NK-92 (cell line): ENCODE results near the gene UPB1.

Experiments used
- DNase-seq: peaks from one replicate; lab custom pipeline; 2025; ENCODE audit not compliant: unreplicated experiment; lab: John Stamatoyannopoulos, UW

The UPB1 gene

GRCh38 chr22:24563246-24563645 lies 68.1 kb downstream of the UPB1 start:
- no peak for DNase-seq

DNA sequence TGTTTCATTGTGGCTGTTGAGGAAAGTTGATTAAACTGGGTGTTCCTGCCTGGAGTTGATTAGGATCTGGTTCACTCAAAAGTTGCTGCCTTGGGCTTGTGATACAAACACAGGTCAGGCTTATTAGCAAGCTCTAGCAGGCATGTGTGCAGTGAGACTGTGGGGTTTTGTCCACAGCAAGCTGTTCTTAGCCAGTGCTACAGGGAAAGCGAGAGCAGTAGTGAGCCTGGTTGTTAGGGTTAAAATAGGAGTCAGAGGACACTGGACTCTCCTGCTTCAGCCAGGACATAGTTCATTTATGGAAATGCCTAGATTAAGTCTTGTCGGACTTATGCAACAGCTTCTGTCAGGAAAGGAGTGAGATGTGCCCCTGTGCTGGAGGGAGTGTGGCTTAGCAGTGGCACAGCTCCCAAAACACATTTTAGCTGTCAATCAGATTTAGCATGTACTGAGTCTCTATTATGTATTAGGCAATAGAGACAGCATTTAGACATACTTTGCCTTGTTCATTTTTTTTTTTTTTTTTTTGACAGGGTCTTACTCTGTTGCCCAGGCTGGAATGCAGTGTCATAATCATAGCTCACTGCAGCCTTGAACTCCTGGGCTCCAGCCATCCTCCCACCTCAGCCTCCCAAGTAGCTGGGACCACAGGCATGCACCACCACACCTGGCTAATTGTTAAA lies 69.4 kb downstream of the UPB1 start:
- DNase-seq, result no peak

DNA sequence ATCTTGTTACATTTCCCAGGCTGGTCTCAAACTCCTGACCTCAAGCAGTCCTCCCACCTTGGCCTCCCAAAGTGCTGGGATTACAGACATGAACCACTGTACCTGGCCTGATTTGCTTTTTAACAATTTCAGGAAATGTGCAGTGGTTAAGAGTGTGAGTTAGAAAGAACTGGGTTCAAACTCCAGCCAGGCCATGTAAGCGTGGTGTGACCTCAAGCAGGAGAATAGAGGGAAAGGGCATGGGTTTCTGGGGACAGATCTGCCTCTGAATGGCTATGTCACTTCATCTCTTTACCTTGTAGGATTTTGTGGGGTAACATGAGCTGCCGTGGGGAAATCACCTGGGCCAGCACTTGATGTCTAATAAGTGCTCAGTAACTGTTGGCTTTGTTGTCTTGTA lies 69.9 kb downstream of the UPB1 start:
- DNase-seq, result no peak

GRCh38 chr22:24566899-24567511 lies 71.9 kb downstream of the UPB1 start:
- DNase-seq, result no peak

DNA sequence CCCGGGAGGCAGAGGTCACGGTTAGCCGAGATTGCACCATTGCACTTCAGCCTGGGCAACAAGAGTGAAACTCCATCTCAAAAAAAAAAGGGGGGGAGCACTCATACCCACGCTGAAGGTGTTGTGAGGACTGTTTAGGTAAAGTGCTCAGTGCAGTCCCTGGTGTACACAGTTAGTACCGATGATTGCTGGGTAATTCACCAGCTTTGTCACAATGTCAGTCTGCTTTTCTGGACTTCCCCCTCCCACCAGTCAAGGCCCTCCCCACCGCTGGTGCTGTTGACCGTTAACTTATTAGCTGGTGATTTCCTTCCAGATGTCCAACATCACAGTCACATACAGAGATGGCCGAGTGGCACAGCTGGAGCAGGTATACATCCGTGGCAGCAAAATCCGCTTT lies 72.5 kb downstream of the UPB1 start:
- DNase-seq, result no peak

DNA sequence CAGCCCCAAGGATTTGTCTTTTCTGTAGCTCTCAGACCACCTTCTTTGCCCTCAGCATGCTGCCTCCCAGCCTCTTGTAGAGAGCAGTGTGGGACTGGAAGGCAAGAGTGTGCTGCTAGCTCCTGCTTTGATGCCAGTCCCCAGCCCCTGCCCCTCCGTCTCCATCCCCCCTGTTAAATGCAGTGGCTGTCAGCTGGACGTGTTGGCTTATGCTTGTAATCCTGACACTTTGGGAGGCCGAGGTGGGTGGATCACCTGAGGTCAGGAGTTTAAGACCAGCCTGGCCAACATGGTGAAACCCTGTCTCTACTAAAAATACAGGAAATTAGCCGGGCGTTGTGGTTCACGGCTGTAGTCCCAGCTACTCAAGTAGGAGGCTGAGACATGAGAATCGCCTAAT lies 76.1 kb downstream of the UPB1 start:
- no peak for DNase-seq

GRCh38 chr22:24576778-24577177 lies 81.6 kb downstream of the UPB1 start:
- DNase-seq, result no peak
